ENCODE data around the gene CLSTN1.

- TF ChIP-seq, protein P1, sequence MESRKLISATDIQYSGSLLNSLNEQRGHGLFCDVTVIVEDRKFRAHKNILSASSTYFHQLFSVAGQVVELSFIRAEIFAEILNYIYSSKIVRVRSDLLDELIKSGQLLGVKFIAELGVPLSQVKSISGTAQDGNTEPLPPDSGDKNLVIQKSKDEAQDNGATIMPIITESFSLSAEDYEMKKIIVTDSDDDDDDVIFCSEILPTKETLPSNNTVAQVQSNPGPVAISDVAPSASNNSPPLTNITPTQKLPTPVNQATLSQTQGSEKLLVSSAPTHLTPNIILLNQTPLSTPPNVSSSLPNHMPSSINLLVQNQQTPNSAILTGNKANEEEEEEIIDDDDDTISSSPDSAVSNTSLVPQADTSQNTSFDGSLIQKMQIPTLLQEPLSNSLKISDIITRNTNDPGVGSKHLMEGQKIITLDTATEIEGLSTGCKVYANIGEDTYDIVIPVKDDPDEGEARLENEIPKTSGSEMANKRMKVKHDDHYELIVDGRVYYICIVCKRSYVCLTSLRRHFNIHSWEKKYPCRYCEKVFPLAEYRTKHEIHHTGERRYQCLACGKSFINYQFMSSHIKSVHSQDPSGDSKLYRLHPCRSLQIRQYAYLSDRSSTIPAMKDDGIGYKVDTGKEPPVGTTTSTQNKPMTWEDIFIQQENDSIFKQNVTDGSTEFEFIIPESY (CRISPR knock-in tag; IDR thresholded peaks at IDR 0.05), result no peak
- no peak for TF ChIP-seq ZNF205 (CRISPR knock-in tag; IDR thresholded peaks at IDR 0.05)
- TF ChIP-seq, protein P2, sequence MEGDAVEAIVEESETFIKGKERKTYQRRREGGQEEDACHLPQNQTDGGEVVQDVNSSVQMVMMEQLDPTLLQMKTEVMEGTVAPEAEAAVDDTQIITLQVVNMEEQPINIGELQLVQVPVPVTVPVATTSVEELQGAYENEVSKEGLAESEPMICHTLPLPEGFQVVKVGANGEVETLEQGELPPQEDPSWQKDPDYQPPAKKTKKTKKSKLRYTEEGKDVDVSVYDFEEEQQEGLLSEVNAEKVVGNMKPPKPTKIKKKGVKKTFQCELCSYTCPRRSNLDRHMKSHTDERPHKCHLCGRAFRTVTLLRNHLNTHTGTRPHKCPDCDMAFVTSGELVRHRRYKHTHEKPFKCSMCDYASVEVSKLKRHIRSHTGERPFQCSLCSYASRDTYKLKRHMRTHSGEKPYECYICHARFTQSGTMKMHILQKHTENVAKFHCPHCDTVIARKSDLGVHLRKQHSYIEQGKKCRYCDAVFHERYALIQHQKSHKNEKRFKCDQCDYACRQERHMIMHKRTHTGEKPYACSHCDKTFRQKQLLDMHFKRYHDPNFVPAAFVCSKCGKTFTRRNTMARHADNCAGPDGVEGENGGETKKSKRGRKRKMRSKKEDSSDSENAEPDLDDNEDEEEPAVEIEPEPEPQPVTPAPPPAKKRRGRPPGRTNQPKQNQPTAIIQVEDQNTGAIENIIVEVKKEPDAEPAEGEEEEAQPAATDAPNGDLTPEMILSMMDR (CRISPR knock-in tag; IDR thresholded peaks at IDR 0.05), result no peak
- no peak for TF ChIP-seq E2F5 (CRISPR knock-in tag; conservative IDR thresholded peaks at IDR 0.05)
- no peak for TF ChIP-seq PRDM4 (CRISPR knock-in tag; IDR thresholded peaks at IDR 0.05; ENCODE audit: borderline replicate concordance)
- TF ChIP-seq ATF1 (CRISPR knock-in tag; IDR thresholded peaks at IDR 0.05), result no peak
- no peak for TF ChIP-seq RXRB (CRISPR knock-in tag; IDR thresholded peaks at IDR 0.05; ENCODE audit: borderline replicate concordance)
- TF ChIP-seq EP300 (IDR thresholded peaks at IDR 0.05; ENCODE audit: low read depth in 2 of 2, low read length in 2 of 2), result no peak
- no peak for TF ChIP-seq EP300 (CRISPR knock-in tag; IDR thresholded peaks at IDR 0.05; ENCODE audit: borderline replicate concordance)
- no peak for TF ChIP-seq PHB2 (IDR thresholded peaks at IDR 0.05; ENCODE audit: partially characterized antibody)
- no peak for TF ChIP-seq ZNF138 (CRISPR knock-in tag; IDR thresholded peaks at IDR 0.05; ENCODE audit: low read depth)
Measured at GRCh38 chr1:9746651-9747050, 77.1 kb downstream of the CLSTN1 start.

All from HepG2 (cell line).